Gastrocnemius medialis (tissue), 4 donors: ENCODE measurements around the gene GNAO1.

Source experiments
- POLR2A ChIP-seq, 2 donors: fragments of 450-650 bp; IDR thresholded peaks; one replicate each; pipeline ENCODE4 v1.6.1; 2017; ENCODE audit warnings: antibody characterized with exemption in 2 of 2, mild to moderate bottlenecking in 2 of 2, moderate library complexity in 2 of 2
- TF ChIP-seq, protein P1 (sequence below), 5 experiments: fragments of 450-650 bp in 3 of 5; fragments of 200-600 bp in 2 of 5; sonication (generic) in 2 of 5; IDR thresholded peaks in 4 of 5; conservative IDR thresholded peaks in 1 of 5; 1 replicate in 4 of 5; 2 replicates in 1 of 5; pipeline ENCODE4 v1.5.1; 2016 to 2019; ENCODE audit warnings: antibody characterized with exemption in 5 of 5, mild to moderate bottlenecking in 3 of 5, moderate library complexity in 3 of 5

DNA sequence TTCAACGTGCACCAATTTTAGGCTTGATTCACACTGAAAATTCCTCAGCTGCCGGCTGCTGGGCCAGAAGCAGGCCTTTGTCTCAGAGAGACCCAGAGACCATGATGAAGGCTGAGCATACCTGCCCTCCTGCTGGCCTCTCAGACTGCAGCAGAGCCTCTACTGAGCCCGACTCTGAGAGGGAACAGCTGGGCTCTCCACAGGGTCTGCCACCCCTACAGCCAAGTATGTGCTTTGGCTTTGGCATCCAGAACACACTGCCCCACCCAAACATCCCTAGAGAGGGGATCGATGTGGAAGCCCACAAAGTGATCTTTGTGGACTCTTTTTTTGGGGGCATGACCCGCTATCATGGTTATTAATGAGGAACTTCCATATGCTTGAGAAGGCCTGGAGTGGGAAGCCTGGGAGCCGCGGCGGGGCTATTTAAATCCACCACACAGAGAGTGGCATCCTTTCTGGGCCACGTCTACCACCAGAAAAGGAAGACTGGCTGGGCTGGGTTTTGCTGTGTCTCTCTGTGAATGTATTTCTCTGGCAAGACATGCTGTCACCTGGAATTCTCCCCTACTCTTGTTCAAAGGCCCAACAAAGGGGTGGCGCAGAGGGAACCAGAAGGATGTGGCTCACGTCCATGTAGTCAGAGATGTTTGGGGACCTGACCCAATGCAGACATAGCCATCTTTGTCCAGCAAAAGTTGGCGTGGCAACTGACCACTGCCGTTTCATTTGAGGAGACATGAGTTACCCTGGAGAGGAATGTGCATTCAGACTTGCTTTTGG lies 69.3 kb downstream of the GNAO1 start:
- TF ChIP-seq, protein P1, sequence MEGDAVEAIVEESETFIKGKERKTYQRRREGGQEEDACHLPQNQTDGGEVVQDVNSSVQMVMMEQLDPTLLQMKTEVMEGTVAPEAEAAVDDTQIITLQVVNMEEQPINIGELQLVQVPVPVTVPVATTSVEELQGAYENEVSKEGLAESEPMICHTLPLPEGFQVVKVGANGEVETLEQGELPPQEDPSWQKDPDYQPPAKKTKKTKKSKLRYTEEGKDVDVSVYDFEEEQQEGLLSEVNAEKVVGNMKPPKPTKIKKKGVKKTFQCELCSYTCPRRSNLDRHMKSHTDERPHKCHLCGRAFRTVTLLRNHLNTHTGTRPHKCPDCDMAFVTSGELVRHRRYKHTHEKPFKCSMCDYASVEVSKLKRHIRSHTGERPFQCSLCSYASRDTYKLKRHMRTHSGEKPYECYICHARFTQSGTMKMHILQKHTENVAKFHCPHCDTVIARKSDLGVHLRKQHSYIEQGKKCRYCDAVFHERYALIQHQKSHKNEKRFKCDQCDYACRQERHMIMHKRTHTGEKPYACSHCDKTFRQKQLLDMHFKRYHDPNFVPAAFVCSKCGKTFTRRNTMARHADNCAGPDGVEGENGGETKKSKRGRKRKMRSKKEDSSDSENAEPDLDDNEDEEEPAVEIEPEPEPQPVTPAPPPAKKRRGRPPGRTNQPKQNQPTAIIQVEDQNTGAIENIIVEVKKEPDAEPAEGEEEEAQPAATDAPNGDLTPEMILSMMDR (IDR thresholded peaks at IDR 0.05 in 4 of 5, conservative IDR thresholded peaks at IDR 0.05 in 1 of 5): no peak
- no peak for TF ChIP-seq POLR2A (IDR thresholded peaks at IDR 0.05)
